ACHN (cell line): ENCODE measurements around the gene EDARADD.
"Not testable (repeated sequence)": the region's sequence is repeated elsewhere in the genome, so short reads cannot be mapped to it uniquely, and the experiment has no call there.

Experiments
- DNase-seq: peaks from one replicate; pipeline ENCODE4 v3.0.0-alpha.2; 2015
- in situ Hi-C: cut with HindIII; loops from 2 replicates; pipeline ENCODE4 v1.10.0; 2017; ENCODE audit warnings: low sequenced_read_pairs, low pct_ligation_motif_present, low pct_unique_long_range_greater_than_20kb

The EDARADD gene

DNA sequence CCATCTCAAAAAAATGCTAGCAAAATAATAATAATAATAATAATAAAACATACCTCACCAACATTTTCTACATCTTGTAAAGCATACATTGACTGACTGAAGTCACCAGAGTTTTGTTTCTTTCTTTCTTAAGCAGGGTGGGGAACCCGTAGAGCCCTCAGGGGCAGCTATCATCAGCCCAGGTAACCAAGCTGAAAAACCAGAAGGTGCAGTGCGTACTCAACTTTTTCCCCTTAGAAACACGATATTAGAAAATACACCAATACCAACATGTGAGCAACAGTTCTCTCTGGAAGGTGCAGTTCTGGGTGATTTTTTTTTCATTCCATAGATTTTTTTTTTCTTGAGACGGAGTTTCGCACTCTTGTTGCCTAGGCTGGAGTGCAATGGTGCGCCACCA lies 75.4 kb downstream of the EDARADD start:
- in situ Hi-C loops: no loop called here
- DNase-seq: no peak

DNA sequence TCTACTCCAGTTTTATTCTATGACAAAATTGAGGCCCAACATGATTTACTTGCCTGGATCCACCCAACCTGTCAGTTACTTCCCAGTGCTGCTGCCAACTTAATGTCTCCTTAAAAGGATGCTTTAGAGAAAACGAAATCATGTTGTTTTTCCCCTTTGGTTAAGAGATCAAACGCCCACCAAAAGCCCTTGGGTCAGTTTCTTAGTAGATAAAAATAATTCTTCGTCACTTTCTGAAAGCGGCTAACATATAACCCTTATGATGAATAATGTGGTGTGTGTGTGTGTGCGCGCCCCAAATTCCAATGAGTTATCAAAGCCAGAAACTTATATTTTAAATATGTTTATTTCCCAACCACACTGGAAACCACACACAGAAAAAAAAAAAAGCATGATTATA lies 77.0 kb downstream of the EDARADD start:
- in situ Hi-C loops: no loop called here

DNA sequence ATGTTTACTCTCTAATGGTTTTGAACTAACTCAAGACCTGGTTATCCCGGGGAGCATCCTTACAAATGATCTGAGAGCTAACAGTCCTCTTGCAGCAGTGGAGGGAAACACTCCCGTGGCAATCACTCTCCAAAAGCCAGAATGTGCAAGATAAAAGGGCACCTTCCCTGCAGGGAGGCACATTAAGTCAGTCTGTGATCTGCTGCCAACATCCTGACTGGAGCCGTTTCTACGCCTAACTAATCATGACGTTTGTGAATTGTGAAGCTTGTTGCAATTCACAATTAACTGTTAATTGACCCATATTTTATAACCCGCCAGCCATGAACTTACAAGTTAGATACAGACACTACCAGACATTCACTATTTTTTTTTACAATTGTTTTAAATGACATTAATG lies 77.6 kb downstream of the EDARADD start:
- in situ Hi-C loops: no loop called here
- DNase-seq: no peak

More for the DNA sequence above, 77.0 kb downstream of the EDARADD start:
- DNase-seq: no peak

DNA sequence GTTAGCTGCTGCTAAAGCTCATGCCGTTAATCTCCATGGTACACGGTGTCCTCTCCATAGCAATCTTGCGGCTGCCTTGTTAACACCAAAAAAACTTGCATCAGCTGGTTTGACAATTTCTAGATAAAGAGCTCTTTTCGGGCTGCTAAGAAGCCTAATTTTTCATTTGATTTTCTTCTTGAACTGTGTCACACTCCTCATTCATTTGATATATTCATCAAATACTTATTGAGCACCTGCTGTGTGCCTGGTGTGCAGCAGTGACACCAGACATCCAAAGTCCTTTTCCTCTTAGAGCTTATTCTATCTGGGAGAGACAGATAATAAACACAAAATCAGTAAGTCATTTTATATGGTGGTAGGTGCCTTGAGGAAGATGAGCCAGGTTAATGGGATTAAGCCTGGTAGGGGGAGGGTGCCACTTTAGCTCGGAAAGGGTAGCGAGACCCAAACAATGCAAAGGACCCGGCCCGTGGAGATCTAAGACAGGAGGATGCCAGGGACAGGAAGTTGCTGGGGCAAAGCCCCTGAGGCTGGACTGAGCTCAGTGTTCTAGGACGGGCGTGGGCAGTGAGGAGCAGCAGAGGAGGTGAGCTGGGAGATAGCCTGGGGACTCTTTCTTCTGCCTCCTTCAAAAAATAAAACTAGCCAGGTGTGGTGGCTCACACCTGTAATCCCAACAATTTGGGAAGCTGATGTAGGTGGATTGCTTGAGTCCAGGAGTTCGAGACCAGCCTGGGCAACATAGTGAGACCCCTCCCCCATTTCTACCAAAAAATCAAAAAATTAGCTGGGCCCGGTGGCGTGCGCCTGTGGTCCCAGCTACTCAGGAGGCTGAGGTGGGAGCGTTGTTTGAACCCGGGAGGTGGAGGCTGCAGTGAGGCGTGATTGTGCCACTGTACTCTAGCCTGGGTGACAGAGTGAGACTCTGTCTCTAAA lies 79.0 kb downstream of the EDARADD start:
- in situ Hi-C loops: no loop called here
- DNase-seq: no peak

DNA sequence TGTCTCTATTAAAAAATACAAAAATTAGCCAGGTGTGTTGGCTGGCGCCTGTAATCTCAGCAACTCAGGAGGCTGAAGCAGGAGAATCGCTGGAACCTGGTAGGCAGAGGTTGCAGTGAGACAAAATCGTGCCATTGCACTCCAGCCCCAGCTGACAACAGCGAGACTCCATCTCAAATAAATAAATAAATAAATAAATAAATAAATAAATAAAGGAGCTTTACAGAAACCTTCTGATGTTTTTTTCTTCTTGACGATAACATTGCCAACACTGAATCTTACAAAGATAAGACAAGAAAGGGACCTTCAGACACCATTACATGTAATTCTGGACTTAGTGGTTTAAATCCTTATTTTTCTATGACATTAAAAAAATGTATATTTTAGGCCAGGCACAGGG lies 81.9 kb downstream of the EDARADD start:
- in situ Hi-C loops: loop anchor here (25.0 kb wide), 1 partner anchor 339 kb away; the partner anchor contains the start of gene GPR137B
- DNase-seq: no peak

DNA sequence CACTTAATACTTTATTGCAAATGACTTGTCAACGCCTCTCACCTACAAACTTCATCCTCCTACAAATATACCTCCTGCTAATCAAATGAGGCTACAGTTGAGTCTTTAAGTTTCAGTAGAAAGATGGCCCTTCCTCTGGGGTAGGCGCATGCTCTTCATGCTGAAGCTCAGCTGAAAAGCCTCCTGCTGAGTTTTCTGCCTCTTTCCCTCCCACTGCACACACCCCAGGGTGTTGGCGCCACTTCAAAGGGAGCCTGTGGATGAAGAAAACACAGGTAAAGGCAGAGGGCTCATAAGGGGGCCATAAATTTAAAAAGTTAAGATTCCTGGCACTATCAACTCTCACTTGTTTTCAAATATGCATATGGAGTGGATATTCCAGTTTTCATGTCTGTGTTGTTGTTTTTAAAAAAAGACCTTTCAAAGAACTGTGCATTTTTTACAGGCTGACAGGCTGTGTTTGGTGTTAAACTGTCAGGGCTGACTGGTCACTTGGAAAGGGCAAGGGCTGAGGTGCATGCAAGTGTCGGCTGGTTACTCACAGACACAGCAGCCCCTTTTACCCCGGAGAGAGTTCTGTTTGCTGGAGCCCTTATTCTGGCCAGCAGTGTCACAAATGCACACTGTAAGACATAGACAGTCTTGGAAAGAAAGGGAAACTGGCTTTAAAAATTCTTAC lies 86.8 kb downstream of the EDARADD start:
- in situ Hi-C loops: loop anchor here (25.0 kb wide), 1 partner anchor 344 kb away; the partner anchor contains the start of gene GPR137B
- DNase-seq: no peak

DNA sequence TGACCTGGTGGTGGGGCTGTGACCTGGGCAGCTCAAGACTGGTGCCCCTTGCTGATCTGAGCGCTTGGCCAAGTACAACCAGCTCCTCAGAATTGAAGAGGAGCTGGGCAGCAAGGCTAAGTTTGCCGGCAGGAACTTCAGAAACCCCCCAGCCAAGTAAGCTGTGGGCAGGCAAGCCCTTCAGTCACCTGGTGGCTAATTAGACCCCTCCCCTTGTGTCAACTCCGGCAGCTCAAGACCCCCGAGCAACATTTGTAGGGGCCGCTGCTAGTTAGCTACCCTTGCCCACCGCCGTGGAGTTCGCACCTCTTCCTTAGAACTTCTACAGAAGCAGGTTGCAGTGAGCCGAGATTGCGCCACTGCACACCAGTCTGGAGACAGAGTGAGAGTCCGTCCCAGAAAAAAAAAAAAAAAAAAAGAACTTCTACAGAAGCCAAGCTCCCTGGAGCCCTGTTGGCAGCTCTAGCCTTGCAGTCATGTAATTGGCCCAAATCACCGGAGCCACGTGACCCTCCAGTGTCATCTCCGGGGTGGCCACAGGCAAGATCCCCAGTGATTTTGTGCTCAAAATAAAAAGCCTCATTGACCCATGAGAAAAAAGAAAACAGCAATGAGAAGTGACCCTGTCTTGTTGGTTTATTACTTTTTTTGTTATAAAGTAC lies 90.4 kb downstream of the EDARADD start:
- in situ Hi-C loops: loop anchor here (25.0 kb wide), 1 partner anchor 347 kb away; the partner anchor contains the start of gene GPR137B
- DNase-seq: no peak

DNA sequence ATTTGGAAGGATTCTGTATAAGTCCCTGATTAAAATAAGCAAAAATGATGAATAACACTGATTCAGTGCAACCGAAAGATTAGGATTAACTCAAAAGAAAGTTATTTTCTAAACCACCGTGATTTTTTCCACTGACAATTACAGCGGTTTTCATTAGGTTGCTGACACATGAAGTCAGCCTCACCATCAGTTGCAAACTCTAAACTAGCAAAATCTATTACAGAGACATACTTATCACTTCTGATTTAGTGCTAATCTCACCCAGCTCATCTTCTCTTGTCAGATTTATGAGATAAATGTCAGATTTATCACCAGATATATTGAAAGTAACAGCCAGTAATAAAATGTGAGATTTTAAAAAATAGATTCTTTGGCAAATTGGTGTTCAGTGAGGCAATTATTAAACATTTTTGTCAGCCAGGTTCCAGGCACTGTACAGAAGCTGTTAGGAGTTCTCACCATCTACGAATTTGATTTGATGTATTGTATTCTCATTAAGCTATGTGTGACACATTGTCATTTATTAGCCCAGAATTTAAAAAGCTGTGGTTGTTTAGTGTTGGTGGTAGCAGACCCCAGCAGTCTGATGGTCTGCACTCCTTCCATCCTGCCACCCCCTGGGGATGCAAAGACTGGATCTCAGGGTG lies 92.4 kb downstream of the EDARADD start:
- DNase-seq: no peak
- in situ Hi-C loops: loop anchor here (25.0 kb wide), 1 partner anchor 349 kb away; the partner anchor contains the start of gene GPR137B

DNA sequence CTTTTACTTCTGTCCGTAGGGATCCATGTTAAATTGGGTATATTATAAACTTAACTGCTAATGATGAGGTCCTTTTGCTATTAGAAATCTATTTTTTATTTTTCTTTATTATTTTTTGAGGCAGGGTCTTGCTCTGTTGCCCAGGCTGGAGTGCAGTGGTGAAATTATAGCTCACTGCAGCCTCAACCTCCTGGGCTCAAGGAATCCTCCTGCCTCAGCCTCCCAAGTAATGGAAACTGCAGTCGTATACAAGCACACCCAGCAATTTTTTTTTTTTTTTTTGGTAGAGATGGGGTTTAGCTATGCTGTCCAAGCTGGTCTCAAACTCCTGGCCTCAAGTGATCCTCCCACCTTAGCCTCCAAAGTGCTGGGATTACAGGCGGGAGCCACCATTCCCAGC lies 95.1 kb downstream of the EDARADD start:
- DNase-seq: not testable (repeated sequence)
- in situ Hi-C loops: loop anchor here (25.0 kb wide), 1 partner anchor 352 kb away; the partner anchor contains the start of gene GPR137B

DNA sequence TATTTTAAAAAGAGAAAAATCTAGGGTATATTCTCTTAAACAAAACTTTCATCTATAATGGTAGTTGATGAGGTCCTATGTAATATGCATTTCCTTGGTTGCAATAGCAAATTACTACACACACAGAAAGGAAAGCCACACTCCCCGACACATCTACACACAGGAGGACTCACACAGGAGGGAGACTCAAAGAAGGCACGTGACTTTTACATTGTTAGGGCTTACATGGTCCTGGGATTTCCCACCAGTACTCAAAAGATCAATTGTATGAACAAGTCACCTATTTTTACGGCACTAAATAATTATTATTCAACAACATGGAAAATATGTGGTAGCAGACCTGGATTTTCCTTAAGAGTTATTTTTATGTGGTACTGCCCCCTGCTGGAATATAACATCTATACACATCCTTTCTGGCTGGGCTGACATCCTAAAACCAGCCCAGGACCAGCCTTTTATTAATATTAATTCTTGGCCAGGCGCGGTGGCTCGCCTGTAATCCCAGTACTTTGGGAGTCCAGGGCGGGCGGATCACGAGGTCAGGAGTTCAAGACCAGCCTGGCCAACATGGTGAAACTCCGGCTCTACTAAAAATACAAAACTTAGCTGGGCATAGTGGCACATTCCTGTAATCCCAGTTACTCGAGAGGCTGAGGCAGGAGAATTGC lies 95.8 kb downstream of the EDARADD start:
- in situ Hi-C loops: loop anchor here (25.0 kb wide), 1 partner anchor 353 kb away; the partner anchor contains the start of gene GPR137B
- peak; percentile 66 for DNase-seq

DNA sequence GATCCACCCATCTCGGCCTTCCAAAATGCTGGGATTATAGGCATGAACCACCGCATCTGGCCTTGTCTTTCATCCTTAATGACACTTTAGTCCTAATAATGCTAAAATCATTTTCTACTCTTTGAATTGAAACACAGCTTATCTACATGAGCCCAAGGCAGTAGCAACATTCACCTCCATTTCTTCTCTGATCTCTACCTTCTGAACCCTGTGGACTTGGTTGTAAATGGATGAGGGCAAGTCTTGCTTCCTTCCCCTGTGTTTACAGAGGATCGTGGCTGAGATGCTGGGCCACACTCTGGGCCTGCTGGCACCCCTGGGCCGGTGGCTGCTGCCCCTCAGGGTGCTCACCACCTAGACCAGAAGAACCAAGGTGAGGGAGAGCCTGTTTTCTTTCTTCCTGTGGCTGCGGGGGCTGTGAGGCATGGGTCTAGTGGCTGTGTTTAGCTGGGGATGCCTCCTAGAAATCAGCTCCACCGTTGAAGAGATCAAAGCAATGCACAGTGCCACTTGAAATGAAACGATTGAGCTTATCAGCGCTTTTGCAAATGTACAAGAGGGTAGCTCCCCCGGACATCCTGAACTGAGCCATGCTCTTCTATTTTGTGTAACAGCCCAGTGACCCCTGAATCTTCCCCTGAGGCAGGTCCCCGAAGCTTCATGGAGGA lies 97.5 kb downstream of the EDARADD start:
- DNase-seq: no peak
- in situ Hi-C loops: loop anchor here (25.0 kb wide), 1 partner anchor 354 kb away; the partner anchor contains the start of gene GPR137B

DNA sequence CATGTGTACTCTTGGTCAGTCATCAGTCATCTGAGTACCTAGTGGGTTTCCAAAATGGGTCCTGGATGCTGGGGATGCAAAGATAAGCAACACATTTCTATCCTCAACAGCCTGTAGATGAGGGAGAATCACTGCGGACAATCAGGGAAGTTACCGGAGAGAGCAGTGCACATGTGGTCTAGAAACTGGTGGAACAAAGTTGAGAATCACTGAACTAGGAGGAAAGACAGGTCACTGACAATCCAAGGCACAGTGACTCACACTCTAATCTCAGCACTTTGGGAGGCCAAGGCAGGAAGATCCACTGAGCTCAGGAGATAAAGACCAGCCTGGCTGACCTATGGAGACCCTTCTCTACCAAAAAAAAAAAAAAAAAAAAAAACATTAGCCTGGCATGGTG lies 98.3 kb downstream of the EDARADD start:
- in situ Hi-C loops: loop anchor here (25.0 kb wide), 1 partner anchor 355 kb away; the partner anchor contains the start of gene GPR137B
- no peak for DNase-seq

DNA sequence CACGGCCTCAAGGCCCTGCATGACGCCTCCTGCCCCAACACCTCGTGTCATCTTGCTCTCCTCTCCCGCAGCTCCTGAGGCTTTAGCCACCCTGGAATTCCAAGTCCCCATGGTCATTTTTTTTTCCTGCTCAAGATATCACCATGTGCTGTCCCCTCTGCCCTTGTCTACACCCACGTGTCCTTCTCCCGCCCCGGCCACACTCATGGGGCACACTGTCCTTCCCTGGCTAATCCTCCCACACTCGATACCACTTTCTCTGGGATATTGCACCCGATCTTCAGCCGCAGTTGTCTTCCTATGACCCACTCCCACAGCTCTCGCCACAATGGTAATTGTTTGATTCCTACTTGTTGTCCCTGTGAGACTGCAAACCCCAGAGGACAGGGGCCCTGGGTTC lies 100.0 kb downstream of the EDARADD start:
- DNase-seq: no peak
- in situ Hi-C loops: loop anchor here (25.0 kb wide), 1 partner anchor 357 kb away; the partner anchor contains the start of gene GPR137B

DNA sequence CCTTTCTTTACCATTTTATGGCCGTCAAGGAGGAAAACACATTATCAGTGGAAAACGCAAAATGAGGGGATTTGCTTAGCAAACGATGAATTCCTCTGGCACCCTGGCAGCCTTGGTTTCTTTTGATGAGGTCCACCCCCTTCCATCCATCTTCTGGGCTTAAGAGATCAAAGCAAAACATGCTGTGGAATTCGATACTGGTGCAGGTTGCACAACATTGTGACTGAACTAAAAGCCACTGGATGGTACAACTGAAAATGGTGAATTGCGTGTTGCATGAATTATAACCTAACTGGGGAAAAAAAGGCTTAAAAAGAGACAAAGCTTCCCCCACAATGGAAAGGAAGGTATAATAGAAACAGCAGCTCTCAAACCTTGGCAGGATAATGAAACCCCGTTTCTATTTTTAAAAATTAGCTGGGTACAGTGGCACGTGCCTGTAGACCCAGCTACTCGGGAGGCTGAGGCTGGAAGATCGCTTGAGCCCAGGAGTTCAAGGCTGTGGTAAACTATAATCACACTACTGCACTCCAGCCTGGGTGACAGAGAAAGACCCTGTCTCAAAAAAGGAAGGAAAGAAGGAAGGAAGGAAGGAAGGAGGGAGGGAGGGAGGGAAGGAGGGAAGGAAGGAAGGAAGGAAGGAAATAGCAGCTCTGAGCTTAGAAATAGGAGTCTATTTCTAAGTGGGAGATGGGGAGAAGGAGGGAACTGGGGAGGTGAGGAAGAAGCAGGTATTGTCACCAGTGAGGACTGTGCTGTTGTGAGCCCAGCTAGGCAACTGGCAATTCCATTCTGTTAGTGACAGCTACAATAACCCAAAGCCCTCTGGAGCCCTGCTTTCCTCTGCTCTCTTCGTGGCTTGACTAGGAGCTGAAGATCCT lies 100.7 kb downstream of the EDARADD start:
- DNase-seq: no peak
- in situ Hi-C loops: loop anchor here (25.0 kb wide), 1 partner anchor 358 kb away; the partner anchor contains the start of gene GPR137B

DNA sequence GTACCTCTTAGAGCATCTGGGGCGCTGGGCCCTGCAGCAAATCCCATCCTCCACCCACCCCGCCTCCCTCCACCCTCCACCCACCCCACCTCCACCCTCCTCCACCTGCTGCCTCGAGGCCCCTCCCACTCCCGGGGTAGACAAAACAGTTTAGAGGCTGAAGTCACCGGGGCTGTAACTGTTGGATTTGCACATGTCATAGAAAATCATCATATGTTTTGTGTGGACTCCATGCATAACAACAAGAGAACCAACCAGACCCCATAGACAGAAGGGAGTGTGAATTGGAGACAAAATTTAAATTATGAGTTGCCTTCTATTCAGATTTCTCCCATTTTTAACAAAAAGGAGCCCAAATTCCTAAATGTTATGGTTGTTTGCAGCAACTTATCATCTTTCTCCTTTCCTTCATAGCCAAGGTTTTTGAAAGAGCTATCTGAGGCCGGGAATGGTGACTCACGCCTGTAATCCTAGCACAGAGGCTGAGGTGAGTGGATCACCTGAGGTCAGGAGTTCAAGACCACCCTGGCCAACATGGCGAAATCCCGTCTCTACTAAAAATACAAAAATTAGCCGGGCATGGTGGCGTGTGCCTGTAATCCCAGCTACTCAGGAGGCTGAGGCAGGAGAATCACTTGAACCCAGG lies 101.5 kb downstream of the EDARADD start:
- in situ Hi-C loops: loop anchor here (25.0 kb wide), 1 partner anchor 358 kb away; the partner anchor contains the start of gene GPR137B
- no peak for DNase-seq

DNA sequence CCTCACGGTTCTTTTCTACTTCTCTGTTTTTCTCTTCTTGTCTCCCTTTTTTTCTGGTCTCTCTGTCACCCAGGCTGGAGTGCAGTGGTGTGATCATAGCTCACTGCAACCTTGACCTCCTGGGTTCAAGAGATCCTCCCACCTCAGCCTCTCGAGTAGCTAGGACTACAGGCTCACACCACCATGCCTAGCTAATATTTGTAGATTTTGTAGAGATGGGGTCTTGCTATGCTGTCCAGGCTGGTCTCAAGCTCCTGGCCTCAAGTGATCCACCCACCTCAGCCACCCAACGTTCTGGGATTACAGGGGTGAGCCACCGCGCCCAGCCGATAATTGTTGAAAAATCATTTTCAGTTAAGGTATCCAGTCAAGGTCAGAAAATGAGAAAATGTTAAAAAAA lies 103.8 kb downstream of the EDARADD start:
- no peak for DNase-seq
- in situ Hi-C loops: loop anchor here (25.0 kb wide), 1 partner anchor 361 kb away; the partner anchor contains the start of gene GPR137B
